Stimulated activated CD4-positive, alpha-beta T cell treated with anti-CD3 and anti-CD28 coated beads, Interleukin-12 subunit alpha, Interleukin-12 subunit beta, amount 100 ng/mL, for 48 hours (primary cell): ENCODE data around the gene TMOD3.
A peak's percentile ranks its signal among the peaks of the same experiment; 100 is the strongest.

Experiments used
- DNase-seq, 3 donors: peaks; one replicate each; pipeline ENCODE4 v3.0.0-alpha.2; 2020; ENCODE audit warnings: low read depth in 2 of 3, low spot score in 1 of 3

TMOD3 gene

GRCh38 chr15:51825698-51826097 is 3.8 kb upstream of the TMOD3 start:
- no peak for DNase-seq

- DNase-seq, result no peak
Measured at GRCh38 chr15:51828621-51829375, 655 bp upstream of the TMOD3 start.

- DNase-seq, result no peak
Measured at GRCh38 chr15:51830276-51830806, 888 bp downstream of the TMOD3 start.

GRCh38 chr15:51833772-51834171 is 4.3 kb downstream of the TMOD3 start:
- no peak for DNase-seq

- no peak for DNase-seq
Measured at GRCh38 chr15:51837792-51838251, 8.4 kb downstream of the TMOD3 start.

GRCh38 chr15:51838270-51838669 is 8.8 kb downstream of the TMOD3 start:
- DNase-seq, result no peak

GRCh38 chr15:51840692-51841091 is 11.2 kb downstream of the TMOD3 start:
- DNase-seq, result no peak

GRCh38 chr15:51841406-51842040 is 12.1 kb downstream of the TMOD3 start:
- DNase-seq, result no peak

- DNase-seq, result no peak
Measured at GRCh38 chr15:51842265-51842664, 12.8 kb downstream of the TMOD3 start.

- no peak for DNase-seq
Measured at GRCh38 chr15:51842852-51843737, 13.6 kb downstream of the TMOD3 start.

GRCh38 chr15:51844747-51845426 is 15.4 kb downstream of the TMOD3 start:
- no peak for DNase-seq

GRCh38 chr15:51846066-51846462 is 16.6 kb downstream of the TMOD3 start:
- DNase-seq, result no peak

- no peak for DNase-seq
Measured at GRCh38 chr15:51846463-51847230, 17.2 kb downstream of the TMOD3 start.

- no peak for DNase-seq
Measured at GRCh38 chr15:51848811-51849210, 19.4 kb downstream of the TMOD3 start.

GRCh38 chr15:51849860-51850259 is 20.4 kb downstream of the TMOD3 start:
- no peak for DNase-seq

GRCh38 chr15:51853998-51854397 is 24.5 kb downstream of the TMOD3 start:
- no peak for DNase-seq

- no peak for DNase-seq
Measured at GRCh38 chr15:51855612-51856011, 26.2 kb downstream of the TMOD3 start.

GRCh38 chr15:51856714-51857380 is 27.4 kb downstream of the TMOD3 start:
- DNase-seq, result no peak

GRCh38 chr15:51861557-51862359 is 32.3 kb downstream of the TMOD3 start:
- DNase-seq, result peak; percentile 34 to 48 (median 37)
